SK-N-SH (cell line): ENCODE data around the gene RAD51B.

Source experiments
- CHD2 ChIP-seq: fragments of 150-350 bp; IDR thresholded peaks from 2 replicates; pipeline ENCODE4 v1.6.1; 2018; ENCODE audit warnings: low read length; ENCODE audit not compliant: partially characterized antibody
- CTCF ChIP-seq: fragments of 200-600 bp; sonication (generic); IDR thresholded peaks from 2 replicates; pipeline ENCODE4 v1.6.1; 2017; ENCODE audit warnings: antibody characterized with exemption, mild to moderate bottlenecking, moderate library complexity
- FOXM1 ChIP-seq: IDR thresholded peaks from 2 replicates; pipeline ENCODE4 v1.4.0; 2012; ENCODE audit warnings: low read depth, mild to moderate bottlenecking
- GABPA ChIP-seq: IDR thresholded peaks from 2 replicates; pipeline ENCODE4 v1.4.0; 2012; ENCODE audit warnings: low read depth, mild to moderate bottlenecking
- POLR2AphosphoS5 ChIP-seq: IDR thresholded peaks from 2 replicates; pipeline ENCODE4 v1.6.1; 2012; ENCODE audit warnings: low read depth, low read length
- RAD21 ChIP-seq: IDR thresholded peaks from 2 replicates; pipeline ENCODE4 v1.6.1; 2012; ENCODE audit warnings: mild to moderate bottlenecking, low read length
- RCOR1 ChIP-seq: fragments of 150-350 bp; IDR thresholded peaks from 2 replicates; pipeline ENCODE4 v1.6.1; 2017; ENCODE audit warnings: antibody characterized with exemption, low read length
- REST ChIP-seq: IDR thresholded peaks from 2 replicates; pipeline ENCODE4 v1.6.1; 2012; ENCODE audit warnings: mild to moderate bottlenecking, low read depth, low read length, moderate library complexity
- RFX5 ChIP-seq: IDR thresholded peaks from 2 replicates; pipeline ENCODE4 v1.6.1; 2012; ENCODE audit warnings: mild to moderate bottlenecking, improper control_type of control experiment, low read length
- SMC3 ChIP-seq: IDR thresholded peaks from 2 replicates; pipeline ENCODE4 v1.6.1; 2012; ENCODE audit warnings: low read depth, low read length, improper control_type of control experiment
- TAF1 ChIP-seq: IDR thresholded peaks from 2 replicates; pipeline ENCODE4 v1.6.1; 2012; ENCODE audit warnings: low read depth, mild to moderate bottlenecking, low read length, moderate library complexity, borderline replicate concordance
- ZBTB33 ChIP-seq: IDR thresholded peaks from 2 replicates; pipeline ENCODE4 v1.4.0; 2012; ENCODE audit warnings: low read depth, borderline replicate concordance

GRCh38 chr14:68040633-68041369 is 221.2 kb downstream of the RAD51B start:
- TF ChIP-seq FOXM1 (no peak), GABPA (no peak), CTCF (no peak), REST (no peak), ZBTB33 (no peak), RAD21 (no peak), RFX5 (no peak), SMC3 (no peak), POLR2AphosphoS5 (no peak), TAF1 (no peak), CHD2 (no peak), RCOR1 (no peak)
